Lower lobe of right lung (tissue), 2 donors: ENCODE results near the gene LHFPL3. TPM values are rescaled to one million over a fixed set of nuclear protein-coding genes. Genes with fewer than 3 reads are reported as not detected.

ENCODE experiments used
- ATAC-seq, 2 donors: fragments of 200-7000 bp; cut with Tn5 transposase; one replicate each; pipeline ENCODE4 v1.9.1; 2020 to 2022; ENCODE audit warnings: mild to moderate bottlenecking in 2 of 2, moderate library complexity in 2 of 2
- DNase-seq: peaks from one replicate; pipeline ENCODE4 v3.0.0-alpha.2; 2020
- H3K27ac ChIP-seq: fragments of 200-600 bp; one replicate; pipeline ENCODE4 v1.8.0; 2022
- H3K27me3 ChIP-seq: fragments of 200-600 bp; one replicate; pipeline ENCODE4 v1.8.0; 2022; ENCODE audit warnings: low read depth
- H3K36me3 ChIP-seq: fragments of 200-600 bp; one replicate; pipeline ENCODE4 v1.8.0; 2022; ENCODE audit warnings: mild to moderate bottlenecking
- H3K4me1 ChIP-seq: fragments of 200-600 bp; one replicate; pipeline ENCODE4 v1.8.0; 2022
- H3K4me3 ChIP-seq: fragments of 200-600 bp; one replicate; pipeline ENCODE4 v1.8.0; 2022; ENCODE audit warnings: mild to moderate bottlenecking
- H3K9me3 ChIP-seq: fragments of 200-600 bp; one replicate; pipeline ENCODE4 v1.8.0; 2022
- CTCF ChIP-seq: fragments of 200-600 bp; IDR thresholded peaks from one replicate; pipeline ENCODE4 v1.8.0; 2022; ENCODE audit warnings: antibody characterized with exemption, mild to moderate bottlenecking
- intact Hi-C: fragments of 100-400 bp; cut with DNase I; formaldehyde crosslinking; loops from one replicate; pipeline ENCODE4 v1.11.0; 2022
- total RNA-seq: library from RNA; stranded (reverse); fragmentation: NEBNext Ultra II Directional; extraction: Animal tissue kit (Norgen Biotek cat#: 25700); gene quantifications from one replicate; pipeline ENCODE4 v1.2.1, GENCODE V29; 2021
- donor health status: DM: no; HTN: yes; CAD: no; lungs with severe emphysema.

The LHFPL3 gene
- total RNA-seq, 1 donor from 2014 or later, result not detected

DNA sequence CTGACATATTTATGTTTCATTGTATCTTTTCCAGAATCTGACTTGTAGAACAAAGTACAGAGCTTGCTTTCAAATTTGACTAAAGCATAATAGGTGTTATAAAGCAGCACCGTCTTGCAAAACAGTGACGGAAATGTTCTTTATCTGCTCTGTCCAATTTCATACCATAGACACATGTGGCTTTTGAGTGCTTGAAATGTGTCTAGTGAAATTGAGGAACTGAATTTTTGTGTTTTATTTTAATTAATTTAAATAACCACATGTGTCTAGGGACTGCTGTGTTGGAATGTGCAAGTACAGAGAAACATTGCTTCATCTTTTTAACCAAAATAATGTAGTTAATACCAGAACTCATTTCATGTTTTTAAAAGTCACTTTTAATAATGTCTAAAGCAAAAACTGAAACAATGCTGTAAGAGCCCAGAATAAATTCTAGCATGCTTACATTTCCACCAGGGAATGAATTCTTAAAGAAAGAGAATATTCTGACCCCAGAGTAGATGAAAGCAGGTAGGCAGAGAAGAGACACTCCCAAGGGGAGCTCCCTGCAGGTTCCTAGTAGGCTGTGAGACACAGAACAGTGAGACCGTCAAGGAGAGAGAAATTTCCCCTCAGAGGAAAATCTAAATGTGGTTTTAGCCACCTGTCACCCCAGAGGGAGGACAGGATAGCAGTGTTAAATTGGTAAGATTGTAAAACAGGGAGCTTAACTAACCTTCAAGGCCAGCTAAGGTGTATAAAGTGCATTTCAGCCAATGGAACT is 510.3 kb downstream of the LHFPL3 start:
- no peaks in the 10 kb centered on the region for H3K27me3 ChIP-seq
- no peak overlapping the region for H3K27ac ChIP-seq
- no peaks in the 10 kb centered on the region for H3K4me1 ChIP-seq
- intact Hi-C loops, result no loop called here
- DNase-seq (no peak), ATAC-seq (no peak)
- H3K9me3 ChIP-seq, result no peaks in the 10 kb centered on the region
- no peak for TF ChIP-seq CTCF
- H3K36me3 ChIP-seq, result no peaks in the 10 kb centered on the region
- no peak overlapping the region for H3K4me3 ChIP-seq

GRCh38 chr7:104839842-104840241 is 511.4 kb downstream of the LHFPL3 start:
- no peak for ATAC-seq
- Histone ChIP-seq H3K27ac (no peak overlapping the region), H3K4me1 (no peaks in the 10 kb centered on the region), H3K9me3 (no peaks in the 10 kb centered on the region), H3K4me3 (no peak overlapping the region), H3K36me3 (no peaks in the 10 kb centered on the region), H3K27me3 (no peaks in the 10 kb centered on the region)
- DNase-seq, result no peak
- TF ChIP-seq CTCF, result no peak
- intact Hi-C loops, result no loop called here

GRCh38 chr7:104841798-104842197 is 513.4 kb downstream of the LHFPL3 start:
- H3K27ac ChIP-seq, result no peak overlapping the region
- no peaks in the 10 kb centered on the region for H3K36me3 ChIP-seq
- ATAC-seq (no peak), DNase-seq (no peak)
- no peaks in the 10 kb centered on the region for H3K9me3 ChIP-seq
- TF ChIP-seq CTCF, result no peak
- no peaks in the 10 kb centered on the region for H3K4me1 ChIP-seq
- no peak overlapping the region for H3K4me3 ChIP-seq
- H3K27me3 ChIP-seq, result no peaks in the 10 kb centered on the region
- intact Hi-C loops, result no loop called here

DNA sequence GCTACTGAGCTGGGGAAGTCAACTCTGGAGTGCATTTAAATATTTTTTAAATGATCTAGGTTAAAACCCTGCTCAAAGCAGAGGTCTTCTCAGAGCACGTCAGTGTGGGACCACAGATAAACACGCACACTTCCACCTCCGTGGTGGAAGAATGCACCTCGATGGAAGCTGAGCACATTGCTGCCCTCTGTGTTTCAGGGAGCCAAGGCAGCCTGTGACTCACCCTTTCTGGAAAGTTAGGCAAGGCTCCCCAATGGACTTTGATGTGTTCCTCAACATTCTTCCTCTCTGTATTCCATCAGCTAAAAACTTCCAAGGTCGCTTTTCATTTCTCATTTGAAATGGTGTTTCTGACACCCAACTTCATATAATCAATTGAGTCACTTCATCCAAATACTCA is 514.8 kb downstream of the LHFPL3 start:
- no peak for DNase-seq
- Histone ChIP-seq H3K4me3 (no peak overlapping the region), H3K9me3 (no peaks in the 10 kb centered on the region), H3K36me3 (no peaks in the 10 kb centered on the region), H3K27ac (no peak overlapping the region), H3K27me3 (no peaks in the 10 kb centered on the region), H3K4me1 (no peaks in the 10 kb centered on the region)
- intact Hi-C loops, result no loop called here
- TF ChIP-seq CTCF, result no peak
- no peak for ATAC-seq

DNA sequence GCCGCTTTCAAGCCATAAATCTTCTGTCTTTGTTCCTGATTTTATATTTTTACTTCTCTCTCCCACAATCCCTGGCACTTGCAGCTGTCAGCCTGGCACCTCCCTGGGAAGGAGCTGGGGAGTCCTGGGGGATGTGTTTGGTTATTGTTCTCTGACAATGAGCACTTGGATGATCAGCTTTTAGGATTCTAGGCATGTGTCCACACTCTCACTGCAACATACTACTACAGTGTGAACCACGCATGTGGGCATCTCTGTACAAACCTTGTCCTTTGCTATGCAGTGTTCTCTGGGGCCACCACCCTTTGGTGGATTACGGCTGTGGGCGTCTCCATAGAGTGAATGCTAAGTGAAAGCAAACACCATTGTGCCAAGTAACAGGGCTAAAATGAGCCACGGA is 517.2 kb downstream of the LHFPL3 start:
- intact Hi-C loops, result no loop called here
- no peak for TF ChIP-seq CTCF
- no peak for DNase-seq
- no peak for ATAC-seq
- H3K4me1 ChIP-seq, result no peaks in the 10 kb centered on the region
- no peaks in the 10 kb centered on the region for H3K27me3 ChIP-seq
- no peaks in the 10 kb centered on the region for H3K9me3 ChIP-seq
- no peak overlapping the region for H3K27ac ChIP-seq
- H3K36me3 ChIP-seq, result no peaks in the 10 kb centered on the region
- no peak overlapping the region for H3K4me3 ChIP-seq
